ENCODE data around the gene FBL.
"Not testable (repeated sequence)": the region's sequence is repeated elsewhere in the genome, so short reads cannot be mapped to it uniquely, and the experiment has no call there.

FBL gene

DNA sequence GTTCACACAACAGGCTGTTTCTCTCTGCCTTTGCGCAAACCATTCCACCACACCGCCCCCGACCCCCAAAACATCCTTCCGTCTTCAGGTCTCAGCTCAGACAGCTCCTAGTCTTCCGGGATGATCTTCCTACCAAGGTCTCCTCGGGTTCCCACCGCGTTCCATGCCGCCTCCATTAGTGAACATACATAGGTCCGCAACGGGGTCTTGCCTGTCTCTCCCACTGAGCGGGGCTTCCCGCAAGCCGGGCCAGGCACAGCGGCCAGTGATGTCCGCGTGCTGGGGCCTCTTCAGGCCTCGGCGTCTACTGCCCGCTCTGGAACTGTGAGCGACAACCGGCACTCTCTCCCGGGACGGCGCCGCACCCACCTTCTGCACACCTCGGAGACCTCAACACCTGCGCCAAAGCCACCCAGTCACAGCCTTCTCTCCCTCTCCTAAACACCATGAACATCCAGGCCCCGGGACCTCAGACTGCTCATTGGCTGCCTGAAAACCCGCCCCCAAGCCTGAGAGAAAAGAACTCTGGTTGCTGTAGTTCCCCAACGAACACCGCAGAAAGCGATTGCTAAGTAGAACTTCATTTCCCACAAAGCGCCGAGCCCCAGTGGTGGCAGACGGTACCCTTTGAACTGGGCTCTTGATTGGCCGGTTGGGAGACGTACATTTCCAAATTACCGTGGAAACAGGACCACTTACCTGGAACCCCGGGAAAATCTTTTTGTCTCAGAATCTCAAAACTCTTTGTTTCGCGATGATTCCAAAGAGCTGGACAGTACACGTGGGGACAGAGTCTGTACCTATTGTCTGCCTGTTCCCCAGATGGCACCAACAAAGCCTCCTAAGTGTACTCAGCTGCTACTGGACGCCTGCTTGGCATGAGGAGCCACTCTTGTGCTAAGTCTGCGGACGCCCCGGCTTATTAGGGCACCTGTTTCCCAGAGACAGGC is 21.8 kb downstream of the FBL start:
- peak; percentile 91 for DNase-seq (ENCODE audit: low spot score)

- no peak for DNase-seq (ENCODE audit: low spot score)
These were observed 22.5 kb downstream of the FBL start for GRCh38 chr19:39823686-39824085.

DNA sequence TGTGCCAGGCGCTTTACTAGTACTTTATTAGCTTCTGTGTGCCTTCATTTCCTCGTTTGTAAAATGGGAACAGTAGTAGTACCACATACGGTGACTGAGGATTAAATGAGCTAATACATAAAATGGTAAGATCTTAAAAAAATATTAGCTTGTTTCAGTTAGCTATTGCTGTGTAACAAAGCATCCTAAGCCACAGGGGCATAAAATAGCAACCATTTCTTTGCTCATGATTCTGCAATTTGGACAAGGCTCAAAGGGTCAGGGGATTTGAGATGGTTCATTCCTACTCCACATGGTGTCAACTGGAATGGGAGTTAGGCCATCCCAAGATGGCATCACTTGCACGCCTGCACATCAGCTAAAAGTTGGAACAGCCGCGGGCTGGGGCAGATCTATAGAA is 25.5 kb downstream of the FBL start:
- DNase-seq (ENCODE audit: low spot score), result no peak

DNA sequence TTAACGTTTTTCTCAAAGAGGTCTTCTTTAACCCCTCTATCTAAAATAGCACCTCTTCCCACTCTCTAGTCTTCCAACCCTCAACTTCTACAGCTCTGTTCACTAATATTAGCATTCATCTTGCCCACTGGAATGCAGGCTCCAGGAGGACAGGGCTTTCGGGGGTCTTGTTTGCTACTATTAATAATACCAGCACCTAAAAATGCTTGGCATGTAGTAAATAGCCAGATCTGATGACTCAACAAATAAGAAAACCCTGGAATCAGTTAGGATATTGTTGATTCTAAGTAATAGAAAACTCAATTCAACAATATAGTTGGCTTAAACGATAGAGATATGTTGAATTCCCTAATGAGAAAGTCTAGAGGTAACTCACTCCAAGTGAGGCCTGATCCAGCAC is 26.4 kb downstream of the FBL start:
- DNase-seq (ENCODE audit: low spot score), result no peak

- DNase-seq (ENCODE audit: low spot score), result no peak
These were observed 27.5 kb downstream of the FBL start for GRCh38 chr19:39818626-39819097.

GRCh38 chr19:39817888-39818561 is 28.2 kb downstream of the FBL start:
- DNase-seq (ENCODE audit: low spot score), result no peak

DNA sequence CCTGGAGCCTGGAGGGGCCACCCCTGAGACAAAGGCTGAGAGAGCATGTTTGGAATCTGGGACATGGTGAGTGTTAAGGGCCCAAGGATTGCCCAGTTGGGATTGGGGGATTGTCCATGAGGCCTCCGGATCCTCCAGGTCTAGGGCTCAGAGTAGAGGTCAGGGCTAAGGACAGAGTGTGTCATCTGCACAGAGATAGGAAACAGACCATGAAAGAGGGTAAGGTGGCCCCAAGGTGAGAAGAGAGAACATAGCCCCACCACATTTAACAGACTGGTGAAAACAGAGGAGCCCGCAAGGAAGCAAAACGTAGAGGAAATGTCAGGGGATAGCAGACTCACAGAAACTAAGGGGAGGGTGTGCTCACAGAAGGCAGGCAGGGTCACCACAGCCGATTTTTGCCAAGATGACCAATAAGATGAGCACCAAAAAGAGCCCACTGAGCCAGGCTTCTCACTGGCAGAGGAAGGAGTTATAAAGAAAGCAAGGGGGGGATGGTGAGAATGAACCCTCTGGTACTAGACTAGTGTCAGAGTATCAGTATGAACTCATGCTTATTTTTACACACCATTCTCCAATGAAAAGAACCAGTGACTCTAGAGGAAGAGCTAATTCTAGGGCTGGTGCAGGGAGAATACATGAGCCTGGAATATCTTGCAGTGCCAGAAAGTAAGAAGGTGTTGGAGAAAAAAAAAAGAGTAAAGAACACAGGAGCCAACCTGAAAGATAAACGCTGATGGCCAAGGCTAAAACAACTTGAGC is 29.7 kb downstream of the FBL start:
- DNase-seq (ENCODE audit: low spot score), result no peak

DNA sequence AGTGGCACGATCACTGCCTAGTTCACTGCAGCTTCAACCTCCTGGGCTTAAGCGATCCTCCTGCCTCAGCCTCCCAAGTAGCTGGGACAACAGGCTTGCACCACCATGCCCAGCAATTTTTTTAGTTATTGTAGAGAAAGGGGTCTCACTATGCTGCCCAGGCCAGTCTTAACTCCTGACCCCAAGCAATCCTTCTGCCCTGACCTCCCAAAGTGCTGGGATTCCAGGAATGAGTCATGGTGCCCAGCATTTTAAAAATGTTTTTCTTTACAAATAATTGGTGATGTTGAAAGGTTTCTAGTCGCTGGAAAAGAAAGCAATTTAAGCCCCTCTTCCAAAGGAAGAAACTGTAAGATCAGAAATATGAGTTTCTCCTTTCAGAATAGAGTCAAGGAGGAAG is 31.6 kb downstream of the FBL start:
- DNase-seq (ENCODE audit: low spot score), result no peak

- not testable (repeated sequence) for DNase-seq (ENCODE audit: low spot score)
These were observed 32.1 kb downstream of the FBL start for GRCh38 chr19:39814111-39814510.

DNA sequence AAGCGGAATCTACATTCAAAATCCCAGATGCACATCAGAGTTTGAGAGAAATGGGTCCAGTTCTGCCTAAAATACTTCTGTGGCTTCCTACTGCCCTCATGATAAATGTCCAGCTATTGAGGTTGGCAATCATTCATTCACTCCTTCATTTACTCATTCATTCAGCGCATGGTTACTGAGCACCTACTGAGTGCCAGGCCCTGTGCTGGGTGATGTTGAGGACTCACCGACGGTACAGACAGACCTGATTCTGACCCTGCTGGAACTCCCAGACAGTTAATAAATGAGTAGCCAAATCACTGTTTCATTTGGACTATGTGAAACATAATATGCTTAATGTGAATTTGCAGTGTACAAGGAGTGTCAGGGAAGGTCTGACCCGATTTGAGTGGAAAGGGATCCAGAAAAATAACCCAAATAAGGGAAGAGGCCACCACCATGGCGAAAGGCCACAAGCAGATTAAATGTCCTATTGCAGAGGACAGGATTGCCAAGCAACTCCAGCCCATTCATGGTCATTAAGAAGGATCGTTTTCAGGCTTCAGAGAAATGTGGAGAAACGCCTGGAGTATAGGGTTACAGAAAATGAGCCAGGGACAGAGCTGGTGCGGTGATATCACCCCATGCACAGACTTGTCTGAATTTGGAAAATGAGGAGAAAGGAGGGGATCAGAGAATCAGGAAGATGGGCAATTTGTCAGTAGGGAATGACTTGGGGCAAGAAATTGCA is 32.8 kb downstream of the FBL start:
- no peak for DNase-seq (ENCODE audit: low spot score)

DNA sequence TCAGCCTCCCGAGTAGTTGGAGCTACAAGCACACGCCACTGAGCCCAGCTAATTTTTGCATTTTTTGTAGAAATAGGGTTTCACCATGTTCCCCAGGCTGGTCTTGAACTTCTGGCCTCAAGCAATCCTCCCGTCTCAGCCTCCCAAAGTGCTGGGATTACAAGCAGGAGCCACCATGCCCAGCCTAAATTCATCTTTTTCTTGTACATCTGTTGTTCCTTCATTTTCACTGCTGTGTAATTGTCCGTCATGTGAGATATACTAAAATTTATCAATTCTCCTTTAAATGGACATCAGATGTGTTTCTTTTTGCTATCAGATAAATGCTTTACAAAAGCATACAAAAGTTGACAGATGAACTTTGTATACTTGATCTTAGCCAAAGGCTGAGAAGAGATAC is 35.1 kb downstream of the FBL start:
- no peak for DNase-seq (ENCODE audit: low spot score)

- DNase-seq (ENCODE audit: low spot score), result no peak
These were observed 35.8 kb downstream of the FBL start for GRCh38 chr19:39810424-39810823.

- no peak for DNase-seq (ENCODE audit: low spot score)
These were observed 36.8 kb downstream of the FBL start for GRCh38 chr19:39809368-39809767.

GRCh38 chr19:39808688-39809087 is 37.5 kb downstream of the FBL start:
- DNase-seq (ENCODE audit: low spot score), result not testable (repeated sequence)

- DNase-seq (ENCODE audit: low spot score), result no peak
These were observed 38.3 kb downstream of the FBL start for GRCh38 chr19:39807846-39808364.

DNA sequence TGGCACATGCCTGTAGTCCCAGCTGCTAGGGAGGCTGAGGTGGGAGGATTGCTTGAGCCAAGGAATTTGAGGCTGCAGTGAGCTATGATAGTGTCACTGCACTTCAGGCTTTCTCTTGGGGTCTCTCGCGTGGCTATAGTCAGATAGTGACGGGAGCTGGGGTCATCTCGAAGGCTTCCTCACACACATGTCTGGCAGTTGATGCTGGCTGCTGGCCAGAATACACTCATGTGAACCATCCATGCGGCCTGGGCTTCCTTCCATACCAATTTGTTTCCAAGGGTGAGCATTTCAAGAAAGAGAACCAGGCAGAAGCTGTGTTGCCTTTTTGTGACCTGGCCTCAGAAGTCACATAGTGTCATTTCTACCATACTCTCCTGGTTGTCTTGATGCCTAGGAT is 41.1 kb downstream of the FBL start:
- DNase-seq (ENCODE audit: low spot score), result no peak

GRCh38 chr19:39802958-39803357 is 43.2 kb downstream of the FBL start:
- DNase-seq (ENCODE audit: low spot score), result no peak

DNA sequence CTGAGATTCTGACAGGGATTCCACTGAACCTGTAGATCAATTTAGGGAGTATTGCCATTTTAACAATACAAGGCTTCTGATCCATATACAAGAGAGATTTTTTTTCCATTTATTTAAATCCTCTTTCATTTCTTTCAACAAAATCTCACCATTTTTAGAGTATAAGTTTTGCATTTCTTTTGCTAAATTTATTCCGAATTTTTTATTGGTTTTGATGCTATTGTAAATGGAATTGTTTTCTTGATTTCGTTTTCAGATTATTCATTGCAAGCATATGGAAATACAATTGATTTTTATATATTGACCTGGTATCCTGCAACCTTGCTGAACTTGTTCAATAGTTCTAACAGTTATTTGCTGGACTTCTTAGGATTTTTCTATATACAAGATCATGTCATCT is 49.1 kb downstream of the FBL start:
- DNase-seq (ENCODE audit: low spot score), result no peak

DNA sequence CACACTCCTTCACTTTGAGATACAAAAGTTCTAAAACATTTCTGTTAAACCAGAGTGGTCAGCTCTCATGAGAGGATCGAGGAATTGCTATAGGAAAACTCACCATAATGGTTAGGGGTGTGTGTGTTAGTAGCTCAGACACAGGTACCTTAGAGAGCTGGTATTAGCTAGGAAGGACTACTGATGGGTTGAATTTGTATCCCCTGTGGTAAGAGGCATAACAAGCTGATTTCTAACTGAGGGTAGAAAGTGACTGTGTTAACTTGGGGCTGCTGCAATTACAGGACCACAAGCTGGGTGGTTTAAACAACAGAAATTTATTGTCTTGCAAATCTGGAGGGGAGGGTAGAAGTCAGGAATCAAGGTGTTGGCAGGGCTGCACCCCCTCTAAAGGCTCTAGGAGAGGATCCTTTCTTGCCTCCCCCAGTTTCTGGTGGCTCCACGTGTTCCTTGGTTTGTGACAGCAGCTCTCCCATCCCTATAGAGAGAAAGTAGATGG is 50.1 kb downstream of the FBL start:
- no peak for DNase-seq (ENCODE audit: low spot score)

DNA sequence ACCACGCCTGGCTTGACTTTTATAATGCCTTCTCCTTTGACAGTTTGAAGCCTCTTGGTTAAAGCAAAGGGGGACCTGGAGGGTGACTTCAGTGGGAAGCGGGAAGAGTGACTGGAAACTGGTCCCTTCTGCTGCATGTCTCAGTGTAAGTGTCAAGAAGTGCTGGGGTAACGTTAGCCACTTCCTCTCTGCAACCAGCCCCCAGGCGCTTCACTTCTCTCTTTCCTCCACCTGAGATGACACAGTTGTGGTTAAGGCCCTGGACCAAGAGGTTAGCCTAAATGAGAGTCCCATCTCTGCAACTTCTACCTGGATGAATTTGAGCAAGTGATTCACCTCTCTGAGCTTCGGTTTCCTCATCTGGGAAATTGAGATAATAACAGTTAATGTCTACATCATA is 51.2 kb downstream of the FBL start:
- DNase-seq (ENCODE audit: low spot score), result no peak

DNA sequence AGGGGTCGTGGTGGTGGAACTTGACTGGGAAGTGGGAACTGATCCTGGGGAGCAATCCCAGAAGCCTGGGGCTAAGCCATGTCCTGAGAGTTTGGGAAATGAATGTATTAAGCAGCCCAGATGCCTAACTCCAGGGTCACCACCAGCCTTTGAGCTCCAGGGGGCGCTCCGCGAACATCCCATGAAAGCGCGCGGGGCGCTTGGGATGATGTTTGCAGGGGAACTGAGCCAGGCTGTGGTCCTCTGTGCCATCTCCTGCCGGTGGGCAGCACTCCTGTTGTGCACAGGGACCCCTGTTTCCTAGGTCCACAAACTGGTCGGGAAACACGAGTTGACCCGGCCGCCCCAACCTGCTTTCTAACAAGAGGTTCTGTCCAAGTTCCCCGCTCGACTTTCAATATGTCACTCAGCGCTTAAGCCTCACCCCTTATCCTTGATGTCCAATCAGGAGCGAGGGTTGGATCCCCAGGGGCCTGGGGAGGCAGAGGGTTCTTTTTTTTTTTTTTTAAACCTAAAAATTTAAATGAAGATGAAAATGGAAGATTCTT is 53.1 kb downstream of the FBL start:
- DNase-seq (ENCODE audit: low spot score), result peak; percentile 76

Data from HuH-7 (cell line).